Measurements from ENCODE around the gene GHRHR.

The GHRHR gene

GRCh38 chr7:31017032-31017675, 53.4 kb downstream of the GHRHR start:
- DNase-seq, result no peak

- DNase-seq, result no peak
Measured at GRCh38 chr7:31017721-31018120, 54.0 kb downstream of the GHRHR start.

- no peak for DNase-seq
Measured at GRCh38 chr7:31019509-31019908, 55.8 kb downstream of the GHRHR start.

- no peak for DNase-seq
Measured at GRCh38 chr7:31020161-31020560, 56.4 kb downstream of the GHRHR start.

GRCh38 chr7:31020652-31021051, 56.9 kb downstream of the GHRHR start:
- no peak for DNase-seq

GRCh38 chr7:31022117-31022516, 58.4 kb downstream of the GHRHR start:
- no peak for DNase-seq

- DNase-seq, result no peak
Measured at GRCh38 chr7:31022726-31023125, 59.0 kb downstream of the GHRHR start.

GRCh38 chr7:31023877-31024276, 60.1 kb downstream of the GHRHR start:
- DNase-seq, result no peak

GRCh38 chr7:31027161-31027965, 63.6 kb downstream of the GHRHR start:
- no peak for DNase-seq

- no peak for DNase-seq
Measured at GRCh38 chr7:31028006-31028405, 64.3 kb downstream of the GHRHR start.

GRCh38 chr7:31028417-31028992, 64.8 kb downstream of the GHRHR start:
- DNase-seq, result no peak
